Upper lobe of left lung (tissue), 6 donors: ENCODE measurements around the gene CCL18. TPM values are rescaled to one million over a fixed set of nuclear protein-coding genes. Genes with fewer than 3 reads are reported as not detected.

Experiments used
- ATAC-seq, 2 donors: fragments of 200-7000 bp; cut with Tn5 transposase; one replicate each; pipeline ENCODE4 v1.9.1; 2022; ENCODE audit warnings: mild to moderate bottlenecking in 2 of 2, moderate library complexity in 2 of 2; ENCODE audit not compliant: low FRiP score in 2 of 2
- DNase-seq, 2 donors: peaks; one replicate each; pipeline ENCODE4 v3.0.0-alpha.2; 2019 to 2020
- H3K27ac ChIP-seq, 4 donors: fragments of 200-600 bp; sonication (generic); one replicate each; pipeline ENCODE4 v1.5.1; 2016 to 2019
- H3K27me3 ChIP-seq, 4 donors: fragments of 200-600 bp; sonication (generic); one replicate each; pipeline ENCODE4 v1.5.1; 2017 to 2019
- H3K36me3 ChIP-seq, 4 donors: fragments of 200-600 bp; sonication (generic); one replicate each; pipeline ENCODE4 v1.5.1; 2016 to 2019
- H3K4me1 ChIP-seq, 4 donors: fragments of 200-600 bp; sonication (generic); one replicate each; pipeline ENCODE4 v1.5.1; 2018 to 2019
- H3K4me3 ChIP-seq, 4 donors: fragments of 200-600 bp; sonication (generic); one replicate each; pipeline ENCODE4 v1.5.1; 2017 to 2019; ENCODE audit warnings: mild to moderate bottlenecking in 2 of 4, moderate library complexity in 1 of 4
- H3K9me3 ChIP-seq, 4 donors: fragments of 200-600 bp; sonication (generic); one replicate each; pipeline ENCODE4 v1.5.1; 2018 to 2019
- EP300 ChIP-seq, 4 donors: sonication (generic); formaldehyde crosslinking; IDR thresholded peaks; one replicate each; pipeline ENCODE4 v1.5.1; 2017; ENCODE audit warnings: antibody characterized with exemption in 4 of 4, control low read depth in 2 of 4
- POLR2A ChIP-seq, 4 donors: fragments of 450-650 bp; IDR thresholded peaks; one replicate each; pipeline ENCODE4 v1.5.1; 2016 to 2017; ENCODE audit warnings: antibody characterized with exemption in 4 of 4, mild to moderate bottlenecking in 2 of 4
- POLR2AphosphoS5 ChIP-seq, 2 donors: sonication (generic); formaldehyde crosslinking; IDR thresholded peaks; one replicate each; pipeline ENCODE4 v1.5.1; 2017; ENCODE audit warnings: antibody characterized with exemption in 2 of 2
- whole genome bisulfite sequencing, 2 donors: methylation state at CpG; one replicate each; pipeline ENCODE4 v1.1.5; 2017 to 2018; 5-methylcytosine and 5-hydroxymethylcytosine counted together
- total RNA-seq, 6 donors: library from RNA; depleted of rRNA in 4 of 6; stranded (reverse); fragments of >200 nt in 4 of 6; gene quantifications; one replicate each; pipeline versions ENCODE4 v1.1.0 to v1.2.1, GENCODE V29; 2016 to 2021
- TF ChIP-seq, protein P1 (sequence below), 6 experiments: fragments of 450-650 bp in 4 of 6; fragments of 200-600 bp in 2 of 6; sonication (generic) in 2 of 6; IDR thresholded peaks; one replicate each; pipeline ENCODE4 v1.5.1; 2016 to 2019; ENCODE audit warnings: antibody characterized with exemption in 6 of 6
- donor health status: DM: no; HTN: no; CAD: no; lungs with moderate emphysema.
- donor health status: DM: no; HTN: yes; CAD: no; lungs with severe emphysema.

CCL18 gene
- total RNA-seq, 6 donors from 2014 or later: 50.3 to 250 (median 169) TPM

DNA sequence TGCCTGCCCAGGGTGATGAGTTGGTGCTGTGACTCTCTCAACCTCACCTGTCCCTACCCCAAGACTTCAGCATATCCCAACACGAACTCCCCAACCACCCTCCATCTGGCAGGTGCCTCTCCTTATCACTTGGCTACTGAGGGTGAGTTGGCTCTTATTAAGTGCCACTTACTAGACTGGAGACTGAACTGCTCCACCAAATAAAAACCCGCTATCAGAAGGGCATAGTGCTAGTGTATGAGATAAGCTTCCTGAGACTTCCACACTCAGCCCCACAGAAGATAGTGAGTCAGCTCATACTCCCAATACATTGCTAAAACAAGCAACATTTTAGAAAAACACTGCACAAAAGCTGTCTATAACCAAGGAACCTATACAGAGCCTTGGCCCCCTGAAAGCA is 16.0 kb upstream of the CCL18 start:
- 57 to 67% methylated on average over 2 of the region's 2 CpGs for WGBS, 2 donors
- DNase-seq: no peak
- Histone ChIP-seq H3K9me3 (peaks cover 9 to 12% (median 10%) of the 10 kb centered on the region in 4 donors), H3K27ac (no peak overlapping the region), H3K36me3 (no peaks in the 10 kb centered on the region), H3K27me3 (no peaks in the 10 kb centered on the region), H3K4me1 (no peaks in the 10 kb centered on the region), H3K4me3 (no peak overlapping the region)
- TF ChIP-seq EP300 (IDR thresholded peaks at IDR 0.05): no peak
- no peak for TF ChIP-seq POLR2AphosphoS5 (IDR thresholded peaks at IDR 0.05)
- TF ChIP-seq, protein P1, sequence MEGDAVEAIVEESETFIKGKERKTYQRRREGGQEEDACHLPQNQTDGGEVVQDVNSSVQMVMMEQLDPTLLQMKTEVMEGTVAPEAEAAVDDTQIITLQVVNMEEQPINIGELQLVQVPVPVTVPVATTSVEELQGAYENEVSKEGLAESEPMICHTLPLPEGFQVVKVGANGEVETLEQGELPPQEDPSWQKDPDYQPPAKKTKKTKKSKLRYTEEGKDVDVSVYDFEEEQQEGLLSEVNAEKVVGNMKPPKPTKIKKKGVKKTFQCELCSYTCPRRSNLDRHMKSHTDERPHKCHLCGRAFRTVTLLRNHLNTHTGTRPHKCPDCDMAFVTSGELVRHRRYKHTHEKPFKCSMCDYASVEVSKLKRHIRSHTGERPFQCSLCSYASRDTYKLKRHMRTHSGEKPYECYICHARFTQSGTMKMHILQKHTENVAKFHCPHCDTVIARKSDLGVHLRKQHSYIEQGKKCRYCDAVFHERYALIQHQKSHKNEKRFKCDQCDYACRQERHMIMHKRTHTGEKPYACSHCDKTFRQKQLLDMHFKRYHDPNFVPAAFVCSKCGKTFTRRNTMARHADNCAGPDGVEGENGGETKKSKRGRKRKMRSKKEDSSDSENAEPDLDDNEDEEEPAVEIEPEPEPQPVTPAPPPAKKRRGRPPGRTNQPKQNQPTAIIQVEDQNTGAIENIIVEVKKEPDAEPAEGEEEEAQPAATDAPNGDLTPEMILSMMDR (IDR thresholded peaks at IDR 0.05): no peak
- TF ChIP-seq POLR2A (IDR thresholded peaks at IDR 0.05): no peak
- no peak for ATAC-seq

DNA sequence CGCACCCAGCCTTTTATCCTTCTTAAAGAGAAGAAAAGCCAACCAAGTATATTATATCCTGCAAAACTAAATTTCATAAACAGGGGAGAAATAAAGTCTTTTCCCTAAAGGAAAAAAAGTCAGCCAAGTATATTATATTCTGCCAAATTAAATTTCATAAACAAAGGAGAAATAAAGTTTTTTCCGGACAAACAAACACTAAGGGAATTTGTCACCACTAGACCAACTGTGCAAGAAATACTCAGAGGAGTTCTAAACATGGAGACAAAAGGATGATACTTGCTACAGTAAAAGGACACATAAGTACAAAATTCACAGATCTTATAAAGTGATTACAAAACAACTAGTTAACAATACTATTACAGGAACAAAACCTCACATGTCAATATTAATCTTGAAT is 14.4 kb upstream of the CCL18 start:
- WGBS, 2 donors: 93 to 98% methylated on average over 2 of the region's 2 CpGs
- no peak overlapping the region for H3K27ac ChIP-seq
- no peaks in the 10 kb centered on the region for H3K27me3 ChIP-seq
- H3K4me1 ChIP-seq: no peaks in the 10 kb centered on the region
- no peak overlapping the region for H3K4me3 ChIP-seq
- H3K36me3 ChIP-seq: no peaks in the 10 kb centered on the region
- peaks cover 9 to 12% (median 10%) of the 10 kb centered on the region in 4 donors for H3K9me3 ChIP-seq
- TF ChIP-seq EP300 (IDR thresholded peaks at IDR 0.05) (no peak), POLR2A (IDR thresholded peaks at IDR 0.05) (no peak), POLR2AphosphoS5 (IDR thresholded peaks at IDR 0.05) (no peak)
- TF ChIP-seq, protein P1 (IDR thresholded peaks at IDR 0.05): no peak
- ATAC-seq (no peak), DNase-seq (no peak)

DNA sequence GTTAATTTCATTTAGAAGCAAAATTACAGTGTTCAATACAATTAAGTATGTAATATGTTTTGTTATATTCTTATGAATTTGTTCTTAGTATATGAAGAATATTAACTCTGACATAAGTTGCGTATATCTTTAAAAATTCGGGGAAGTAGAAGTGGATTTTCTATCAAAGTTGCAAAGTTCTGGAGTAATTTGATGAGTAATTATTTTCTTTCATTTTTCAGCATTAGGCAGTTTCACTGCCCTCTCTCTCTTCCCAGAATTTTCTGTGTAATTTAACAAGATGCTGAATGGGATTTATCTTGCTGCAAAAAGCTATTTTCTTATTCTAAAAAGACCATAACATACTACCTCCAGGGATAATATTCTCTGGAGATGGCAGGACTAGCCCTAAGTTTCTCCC is 8.9 kb upstream of the CCL18 start:
- Histone ChIP-seq H3K36me3 (no peaks in the 10 kb centered on the region), H3K27me3 (no peaks in the 10 kb centered on the region), H3K4me1 (no peaks in the 10 kb centered on the region), H3K27ac (no peak overlapping the region), H3K4me3 (no peak overlapping the region), H3K9me3 (peaks cover 0 to 9% (median 0%) of the 10 kb centered on the region in 4 donors)
- ATAC-seq (no peak), DNase-seq (no peak)
- WGBS, 2 donors: 75 to 86% methylated on average over 2 of the region's 2 CpGs
- TF ChIP-seq POLR2A (IDR thresholded peaks at IDR 0.05) (no peak), POLR2AphosphoS5 (IDR thresholded peaks at IDR 0.05) (no peak), EP300 (IDR thresholded peaks at IDR 0.05) (no peak)
- TF ChIP-seq, protein P1 (IDR thresholded peaks at IDR 0.05): no peak

- no peaks in the 10 kb centered on the region for H3K36me3 ChIP-seq
- H3K4me3 ChIP-seq: no peak overlapping the region
- no peak for DNase-seq
- no peaks in the 10 kb centered on the region for H3K4me1 ChIP-seq
- peak overlapping the region in 1 of 4 donors; percentile 32 for H3K27ac ChIP-seq
- WGBS, 2 donors: 79 to 86% methylated on average over 4 of the region's 4 CpGs
- TF ChIP-seq POLR2AphosphoS5 (IDR thresholded peaks at IDR 0.05): no peak
- TF ChIP-seq, protein P1 (IDR thresholded peaks at IDR 0.05): no peak
- no peak for TF ChIP-seq POLR2A (IDR thresholded peaks at IDR 0.05)
- no peak for TF ChIP-seq EP300 (IDR thresholded peaks at IDR 0.05)
- no peak for ATAC-seq
- peaks cover 0 to 9% (median 0%) of the 10 kb centered on the region in 4 donors for H3K9me3 ChIP-seq
- no peaks in the 10 kb centered on the region for H3K27me3 ChIP-seq
Measured at GRCh38 chr17:36055921-36056520, 8.1 kb upstream of the CCL18 start.

GRCh38 chr17:36057911-36058310 is 6.2 kb upstream of the CCL18 start:
- Histone ChIP-seq H3K4me1 (no peaks in the 10 kb centered on the region), H3K4me3 (no peak overlapping the region), H3K27me3 (no peaks in the 10 kb centered on the region), H3K36me3 (no peaks in the 10 kb centered on the region), H3K27ac (peak overlapping the region in 2 of 4 donors; percentile 25 to 43), H3K9me3 (no peaks in the 10 kb centered on the region)
- TF ChIP-seq, protein P1 (IDR thresholded peaks at IDR 0.05): no peak
- no peak for TF ChIP-seq POLR2AphosphoS5 (IDR thresholded peaks at IDR 0.05)
- TF ChIP-seq POLR2A (IDR thresholded peaks at IDR 0.05): no peak
- no peak for TF ChIP-seq EP300 (IDR thresholded peaks at IDR 0.05)
- ATAC-seq (peak in 1 of 2 donors; percentile 35), DNase-seq (no peak)
